ENCODE data around the gene NEK1.

The NEK1 gene

GRCh38 chr4:169493164-169493524 is 119.2 kb downstream of the NEK1 start:
- TF ChIP-seq CTCF (IDR thresholded peaks at IDR 0.05; ENCODE audit: low read length, missing control alignments) = no peak
- no peak overlapping the region for H3K4me3 ChIP-seq (replicated peaks; ENCODE audit: low read depth, low read length)
- no peak for DNase-seq (ENCODE audit: low read depth)

- H3K4me3 ChIP-seq (replicated peaks; ENCODE audit: low read depth, low read length) = no peak overlapping the region
- peak; percentile 85 for TF ChIP-seq CTCF (IDR thresholded peaks at IDR 0.05; ENCODE audit: low read length, missing control alignments)
- DNase-seq (ENCODE audit: low read depth) = peak; percentile 67
Measured at GRCh38 chr4:169492436-169493163, 119.8 kb downstream of the NEK1 start.

- TF ChIP-seq CTCF (IDR thresholded peaks at IDR 0.05; ENCODE audit: low read length, missing control alignments) = no peak
- no peak overlapping the region for H3K4me3 ChIP-seq (replicated peaks; ENCODE audit: low read depth, low read length)
- no peak for DNase-seq (ENCODE audit: low read depth)
Measured at GRCh38 chr4:169491211-169491610, 121.2 kb downstream of the NEK1 start.

GRCh38 chr4:169489306-169489705 is 123.1 kb downstream of the NEK1 start:
- no peak overlapping the region for H3K4me3 ChIP-seq (replicated peaks; ENCODE audit: low read depth, low read length)
- no peak for DNase-seq (ENCODE audit: low read depth)
- TF ChIP-seq CTCF (IDR thresholded peaks at IDR 0.05; ENCODE audit: low read length, missing control alignments) = no peak

- peak; percentile 78 for DNase-seq (ENCODE audit: low read depth)
- TF ChIP-seq CTCF (IDR thresholded peaks at IDR 0.05; ENCODE audit: low read length, missing control alignments) = peak; percentile 53
Measured at GRCh38 chr4:169485791-169486742, 126.3 kb downstream of the NEK1 start.

GRCh38 chr4:169485086-169485485 is 127.3 kb downstream of the NEK1 start:
- no peak overlapping the region for H3K4me3 ChIP-seq (replicated peaks; ENCODE audit: low read depth, low read length)
- TF ChIP-seq CTCF (IDR thresholded peaks at IDR 0.05; ENCODE audit: low read length, missing control alignments) = no peak
- DNase-seq (ENCODE audit: low read depth) = no peak

More at GRCh38 chr4:169485791-169486742, 126.3 kb downstream of the NEK1 start:
- no peak overlapping the region for H3K4me3 ChIP-seq (replicated peaks; ENCODE audit: low read depth, low read length)

Data from fibroblast of pulmonary artery (primary cell).